ENCODE measurements around the gene ADISSP. TPM values are rescaled to one million over a fixed set of nuclear protein-coding genes. Genes with fewer than 3 reads are reported as not detected.

The ADISSP gene
- total RNA-seq, 1 donor from 2014 or later: 43.2 TPM

DNA sequence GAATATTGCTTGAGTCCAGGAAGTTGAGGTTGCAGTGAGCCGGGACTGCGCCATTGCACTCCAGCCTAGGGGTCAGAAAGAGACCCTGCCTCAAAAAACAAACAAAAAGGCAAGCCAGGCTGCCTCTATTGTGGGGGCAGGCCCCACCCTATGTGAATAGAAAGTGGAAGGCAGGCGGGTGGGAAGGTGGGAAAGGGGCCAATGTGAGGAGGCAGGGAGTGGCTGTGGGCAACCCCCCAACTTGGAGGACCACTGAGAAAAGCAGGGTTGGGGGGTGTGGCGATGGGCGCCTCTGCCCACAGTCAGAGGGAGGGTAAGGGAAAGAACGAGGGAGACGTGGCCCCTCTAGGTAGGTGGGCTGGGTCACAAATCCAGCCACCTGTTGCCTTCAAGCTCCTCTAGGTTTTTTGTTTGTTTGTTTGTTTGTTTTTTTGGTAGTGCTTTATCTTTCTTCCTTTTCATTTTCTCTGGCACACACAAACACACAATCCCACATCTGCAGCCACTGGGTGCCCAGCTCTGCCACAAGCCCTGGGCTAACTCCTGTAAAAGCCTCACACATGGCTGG lies 47.5 kb upstream of the ADISSP start:
- Mint-ChIP-seq H3K4me1 (ENCODE audit: low read depth, unreplicated experiment) (peaks cover 6% of the 10 kb centered on the region), H3K4me3 (ENCODE audit: unreplicated experiment) (no peak overlapping the region)
- no peak overlapping the region for H3K27ac ChIP-seq (ENCODE audit: low read depth, low read length)

GRCh38 chr20:3813848-3814581 lies 46.5 kb upstream of the ADISSP start:
- Histone ChIP-seq H3K9me3 (ENCODE audit: insufficient read depth, low read depth, low read length) (no peaks in the 10 kb centered on the region), H3K9ac (ENCODE audit: low read length) (no peak overlapping the region), H3K4me1 (ENCODE audit: insufficient read depth, low read length) (peaks cover 24% of the 10 kb centered on the region), H2AFZ (ENCODE audit: low read depth, low read length) (no peak overlapping the region), H4K20me1 (ENCODE audit: insufficient read depth, low read length) (no peaks in the 10 kb centered on the region), H3K4me2 (ENCODE audit: low read length) (no peak overlapping the region), H3K27ac (ENCODE audit: low read depth, low read length) (no peak overlapping the region), H3K4me3 (ENCODE audit: insufficient read depth, low read depth, low read length) (no peak overlapping the region), H3K27me3 (ENCODE audit: insufficient read depth, low read length) (no peaks in the 10 kb centered on the region), H3K79me2 (ENCODE audit: insufficient read depth, low read length) (no peaks in the 10 kb centered on the region), H3K36me3 (ENCODE audit: insufficient read depth, low read length) (no peaks in the 10 kb centered on the region)
- TF ChIP-seq CTCF (IDR thresholded peaks at IDR 0.05; ENCODE audit: insufficient read depth, low read depth, low read length): no peak
- no peak for TF ChIP-seq EZH2 (IDR thresholded peaks at IDR 0.05; ENCODE audit: insufficient read depth, low read length)
- Mint-ChIP-seq H3K27me3 (ENCODE audit: low read depth, unreplicated experiment) (peaks cover 9% of the 10 kb centered on the region), H3K9me3 (ENCODE audit: unreplicated experiment) (no peaks in the 10 kb centered on the region), H3K4me3 (ENCODE audit: unreplicated experiment) (no peak overlapping the region), H3K27ac (ENCODE audit: unreplicated experiment) (no peak overlapping the region), H3K4me1 (ENCODE audit: low read depth, unreplicated experiment) (peaks cover 6% of the 10 kb centered on the region), H3K36me3 (ENCODE audit: low read depth, unreplicated experiment) (peaks cover 1% of the 10 kb centered on the region)
- DNase-seq (ENCODE audit: low read depth): no peak
- FAIRE-seq: no peak

More for the DNA sequence above, 47.5 kb upstream of the ADISSP start:
- FAIRE-seq (no peak), DNase-seq (ENCODE audit: low read depth) (no peak)
- no peaks in the 10 kb centered on the region for H4K20me1 ChIP-seq (ENCODE audit: insufficient read depth, low read length)
- TF ChIP-seq CTCF (IDR thresholded peaks at IDR 0.05; ENCODE audit: insufficient read depth, low read depth, low read length): no peak
- TF ChIP-seq EZH2 (IDR thresholded peaks at IDR 0.05; ENCODE audit: insufficient read depth, low read length): no peak
- Mint-ChIP-seq H3K27ac (ENCODE audit: unreplicated experiment) (no peak overlapping the region), H3K27me3 (ENCODE audit: low read depth, unreplicated experiment) (peaks cover 9% of the 10 kb centered on the region), H3K9me3 (ENCODE audit: unreplicated experiment) (no peaks in the 10 kb centered on the region), H3K36me3 (ENCODE audit: low read depth, unreplicated experiment) (peaks cover 1% of the 10 kb centered on the region)
- no peak overlapping the region for H3K4me3 ChIP-seq (ENCODE audit: insufficient read depth, low read depth, low read length)
- H3K9ac ChIP-seq (ENCODE audit: low read length): no peak overlapping the region
- H3K27me3 ChIP-seq (ENCODE audit: insufficient read depth, low read length): no peaks in the 10 kb centered on the region
- no peak overlapping the region for H2AFZ ChIP-seq (ENCODE audit: low read depth, low read length)
- no peaks in the 10 kb centered on the region for H3K79me2 ChIP-seq (ENCODE audit: insufficient read depth, low read length)
- H3K36me3 ChIP-seq (ENCODE audit: insufficient read depth, low read length): no peaks in the 10 kb centered on the region
- H3K9me3 ChIP-seq (ENCODE audit: insufficient read depth, low read depth, low read length): no peaks in the 10 kb centered on the region
- peaks cover 29% of the 10 kb centered on the region for H3K4me1 ChIP-seq (ENCODE audit: insufficient read depth, low read length)
- H3K4me2 ChIP-seq (ENCODE audit: low read length): no peak overlapping the region
